ENCODE measurements around the gene UBL4B. TPM values are rescaled to one million over a fixed set of nuclear protein-coding genes. Genes with fewer than 3 reads are reported as not detected.

Gene UBL4B
- total and polyA plus RNA-seq, 9 donors, result not detected

GRCh38 chr1:110151175-110151669 is 39.0 kb downstream of the UBL4B start:
- Histone ChIP-seq H3K36me3 (ENCODE audit: control insufficient read depth, insufficient read depth, low read length) (no peaks in the 10 kb centered on the region), H3K27ac (ENCODE audit: low read length) (no peak overlapping the region), H3K9me3 (replicated peaks; ENCODE audit: control insufficient read depth, low read depth, low read length) (no peaks in the 10 kb centered on the region), H3K4me3 (ENCODE audit: low read length) (no peak overlapping the region), H3K27me3 (ENCODE audit: control insufficient read depth, insufficient read depth, low read length) (peaks cover 76% of the 10 kb centered on the region), H3K4me1 (ENCODE audit: control insufficient read depth, insufficient read depth, low read length) (no peaks in the 10 kb centered on the region)
- 7% methylated on average over 35 of the region's 37 CpGs for WGBS (ENCODE audit: insufficient coverage)
- DNase-seq, result no peak

GRCh38 chr1:110152133-110152785 is 40.0 kb downstream of the UBL4B start:
- no peak for DNase-seq
- Histone ChIP-seq H3K4me3 (ENCODE audit: low read length) (no peak overlapping the region), H3K4me1 (ENCODE audit: control insufficient read depth, insufficient read depth, low read length) (no peaks in the 10 kb centered on the region), H3K36me3 (ENCODE audit: control insufficient read depth, insufficient read depth, low read length) (no peaks in the 10 kb centered on the region), H3K9me3 (replicated peaks; ENCODE audit: control insufficient read depth, low read depth, low read length) (no peaks in the 10 kb centered on the region), H3K27me3 (ENCODE audit: control insufficient read depth, insufficient read depth, low read length) (peaks cover 66% of the 10 kb centered on the region), H3K27ac (ENCODE audit: low read length) (no peak overlapping the region)
- 73% methylated on average over 8 of the region's 8 CpGs for WGBS (ENCODE audit: insufficient coverage)

- no peak for DNase-seq
- H3K27ac ChIP-seq (ENCODE audit: low read length), result no peak overlapping the region
- peaks cover 58% of the 10 kb centered on the region for H3K27me3 ChIP-seq (ENCODE audit: control insufficient read depth, insufficient read depth, low read length)
- no peaks in the 10 kb centered on the region for H3K36me3 ChIP-seq (ENCODE audit: control insufficient read depth, insufficient read depth, low read length)
- H3K4me3 ChIP-seq (ENCODE audit: low read length), result no peak overlapping the region
- no peaks in the 10 kb centered on the region for H3K9me3 ChIP-seq (replicated peaks; ENCODE audit: control insufficient read depth, low read depth, low read length)
- H3K4me1 ChIP-seq (ENCODE audit: control insufficient read depth, insufficient read depth, low read length), result no peaks in the 10 kb centered on the region
Measured at GRCh38 chr1:110153407-110153950, 41.2 kb downstream of the UBL4B start.

- Histone ChIP-seq H3K27me3 (ENCODE audit: control insufficient read depth, insufficient read depth, low read length) (peaks cover 41% of the 10 kb centered on the region), H3K27ac (ENCODE audit: low read length) (no peak overlapping the region), H3K4me3 (ENCODE audit: low read length) (no peak overlapping the region), H3K4me1 (ENCODE audit: control insufficient read depth, insufficient read depth, low read length) (no peaks in the 10 kb centered on the region), H3K36me3 (ENCODE audit: control insufficient read depth, insufficient read depth, low read length) (no peaks in the 10 kb centered on the region), H3K9me3 (replicated peaks; ENCODE audit: control insufficient read depth, low read depth, low read length) (no peaks in the 10 kb centered on the region)
- 5% methylated on average over 6 of the region's 7 CpGs for WGBS (ENCODE audit: insufficient coverage)
- peak; percentile 70 for DNase-seq
Measured at GRCh38 chr1:110155878-110156522, 43.8 kb downstream of the UBL4B start.

GRCh38 chr1:110158261-110158660 is 46.0 kb downstream of the UBL4B start:
- peaks cover 19% of the 10 kb centered on the region for H3K27me3 ChIP-seq (ENCODE audit: control insufficient read depth, insufficient read depth, low read length)
- H3K4me1 ChIP-seq (ENCODE audit: control insufficient read depth, insufficient read depth, low read length), result no peaks in the 10 kb centered on the region
- DNase-seq, result no peak
- no peak overlapping the region for H3K27ac ChIP-seq (ENCODE audit: low read length)
- H3K36me3 ChIP-seq (ENCODE audit: control insufficient read depth, insufficient read depth, low read length), result no peaks in the 10 kb centered on the region
- H3K9me3 ChIP-seq (replicated peaks; ENCODE audit: control insufficient read depth, low read depth, low read length), result no peaks in the 10 kb centered on the region
- WGBS (ENCODE audit: insufficient coverage), result 80% methylated on average over 2 of the region's 5 CpGs
- no peak overlapping the region for H3K4me3 ChIP-seq (ENCODE audit: low read length)

- H3K36me3 ChIP-seq (ENCODE audit: control insufficient read depth, insufficient read depth, low read length), result no peaks in the 10 kb centered on the region
- H3K9me3 ChIP-seq (replicated peaks; ENCODE audit: control insufficient read depth, low read depth, low read length), result no peaks in the 10 kb centered on the region
- WGBS (ENCODE audit: insufficient coverage), result 80% methylated on average over 2 of the region's 2 CpGs
- DNase-seq, result no peak
- no peaks in the 10 kb centered on the region for H3K4me1 ChIP-seq (ENCODE audit: control insufficient read depth, insufficient read depth, low read length)
- no peak overlapping the region for H3K4me3 ChIP-seq (ENCODE audit: low read length)
- no peak overlapping the region for H3K27ac ChIP-seq (ENCODE audit: low read length)
- H3K27me3 ChIP-seq (ENCODE audit: control insufficient read depth, insufficient read depth, low read length), result peaks cover 15% of the 10 kb centered on the region
Measured at GRCh38 chr1:110159168-110159567, 46.9 kb downstream of the UBL4B start.

- Histone ChIP-seq H3K27me3 (ENCODE audit: control insufficient read depth, insufficient read depth, low read length) (peaks cover 10% of the 10 kb centered on the region), H3K4me1 (ENCODE audit: control insufficient read depth, insufficient read depth, low read length) (no peaks in the 10 kb centered on the region), H3K36me3 (ENCODE audit: control insufficient read depth, insufficient read depth, low read length) (no peaks in the 10 kb centered on the region), H3K9me3 (replicated peaks; ENCODE audit: control insufficient read depth, low read depth, low read length) (no peaks in the 10 kb centered on the region), H3K27ac (ENCODE audit: low read length) (no peak overlapping the region), H3K4me3 (ENCODE audit: low read length) (no peak overlapping the region)
- 49% methylated on average over 9 of the region's 10 CpGs for WGBS (ENCODE audit: insufficient coverage)
- DNase-seq, result no peak
Measured at GRCh38 chr1:110160538-110161100, 48.4 kb downstream of the UBL4B start.

- H3K9me3 ChIP-seq (replicated peaks; ENCODE audit: control insufficient read depth, low read depth, low read length), result no peaks in the 10 kb centered on the region
- H3K36me3 ChIP-seq (ENCODE audit: control insufficient read depth, insufficient read depth, low read length), result no peaks in the 10 kb centered on the region
- H3K27me3 ChIP-seq (ENCODE audit: control insufficient read depth, insufficient read depth, low read length), result peaks cover 10% of the 10 kb centered on the region
- H3K4me3 ChIP-seq (ENCODE audit: low read length), result no peak overlapping the region
- no CpG with 5 or more reads among the region's 3 CpGs for WGBS (ENCODE audit: insufficient coverage)
- no peak for DNase-seq
- H3K4me1 ChIP-seq (ENCODE audit: control insufficient read depth, insufficient read depth, low read length), result no peaks in the 10 kb centered on the region
- no peak overlapping the region for H3K27ac ChIP-seq (ENCODE audit: low read length)
Measured at GRCh38 chr1:110161165-110161564, 48.9 kb downstream of the UBL4B start.

- 74% methylated on average over 6 of the region's 11 CpGs for WGBS (ENCODE audit: insufficient coverage)
- no peak overlapping the region for H3K27ac ChIP-seq (ENCODE audit: low read length)
- H3K36me3 ChIP-seq (ENCODE audit: control insufficient read depth, insufficient read depth, low read length), result no peaks in the 10 kb centered on the region
- no peak for DNase-seq
- H3K27me3 ChIP-seq (ENCODE audit: control insufficient read depth, insufficient read depth, low read length), result peaks cover 12% of the 10 kb centered on the region
- H3K9me3 ChIP-seq (replicated peaks; ENCODE audit: control insufficient read depth, low read depth, low read length), result no peaks in the 10 kb centered on the region
- H3K4me3 ChIP-seq (ENCODE audit: low read length), result no peak overlapping the region
- H3K4me1 ChIP-seq (ENCODE audit: control insufficient read depth, insufficient read depth, low read length), result no peaks in the 10 kb centered on the region
Measured at GRCh38 chr1:110161849-110162248, 49.6 kb downstream of the UBL4B start.
